ENCODE data around the gene EPN2. TPM values are rescaled to one million over a fixed set of nuclear protein-coding genes. Genes with fewer than 3 reads are reported as not detected.

Gene EPN2
- total RNA-seq, 1 experiment from 2014 or later, result 113 TPM

- BruUV-seq (replicated peaks), result no TSS peak
- no peak for TF ChIP-seq EZH2 (IDR thresholded peaks at IDR 0.05; ENCODE audit: low read depth)
- TF ChIP-seq, protein P1, sequence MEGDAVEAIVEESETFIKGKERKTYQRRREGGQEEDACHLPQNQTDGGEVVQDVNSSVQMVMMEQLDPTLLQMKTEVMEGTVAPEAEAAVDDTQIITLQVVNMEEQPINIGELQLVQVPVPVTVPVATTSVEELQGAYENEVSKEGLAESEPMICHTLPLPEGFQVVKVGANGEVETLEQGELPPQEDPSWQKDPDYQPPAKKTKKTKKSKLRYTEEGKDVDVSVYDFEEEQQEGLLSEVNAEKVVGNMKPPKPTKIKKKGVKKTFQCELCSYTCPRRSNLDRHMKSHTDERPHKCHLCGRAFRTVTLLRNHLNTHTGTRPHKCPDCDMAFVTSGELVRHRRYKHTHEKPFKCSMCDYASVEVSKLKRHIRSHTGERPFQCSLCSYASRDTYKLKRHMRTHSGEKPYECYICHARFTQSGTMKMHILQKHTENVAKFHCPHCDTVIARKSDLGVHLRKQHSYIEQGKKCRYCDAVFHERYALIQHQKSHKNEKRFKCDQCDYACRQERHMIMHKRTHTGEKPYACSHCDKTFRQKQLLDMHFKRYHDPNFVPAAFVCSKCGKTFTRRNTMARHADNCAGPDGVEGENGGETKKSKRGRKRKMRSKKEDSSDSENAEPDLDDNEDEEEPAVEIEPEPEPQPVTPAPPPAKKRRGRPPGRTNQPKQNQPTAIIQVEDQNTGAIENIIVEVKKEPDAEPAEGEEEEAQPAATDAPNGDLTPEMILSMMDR (conservative IDR thresholded peaks at IDR 0.05), result no peak
- Histone ChIP-seq H3K27ac (no peak overlapping the region), H3K9me2 (ENCODE audit: insufficient read depth) (no peaks in the 10 kb centered on the region), H3K27me3 (ENCODE audit: insufficient read depth, low read depth) (no peaks in the 10 kb centered on the region), H3K36me3 (ENCODE audit: low read depth) (no peaks in the 10 kb centered on the region), H3K4me3 (no peak overlapping the region), H4K20me1 (ENCODE audit: insufficient read depth) (peaks cover 38% of the 10 kb centered on the region), H3K4me1 (replicated peaks; ENCODE audit: insufficient read depth) (peaks cover 38% of the 10 kb centered on the region), H3K79me2 (ENCODE audit: low read depth) (peaks cover 90% of the 10 kb centered on the region), H2AFZ (no peak overlapping the region), H3F3A (ENCODE audit: insufficient read depth, low read depth) (peaks cover 33% of the 10 kb centered on the region), H3K4me2 (no peak overlapping the region), H3K9me3 (ENCODE audit: insufficient read depth, low read depth) (no peaks in the 10 kb centered on the region)
- ChIA-PET POLR2A (ENCODE audit: unreplicated experiment) (no interaction called here), CTCF (no interaction called here)
- intact Hi-C loops (cut with micrococcal nuclease; ENCODE audit: unreplicated experiment), result no loop called here
- no peak for DNase-seq
Measured at GRCh38 chr17:19250421-19251173, 13.4 kb downstream of the EPN2 start.

GRCh38 chr17:19253112-19253511 is 15.9 kb downstream of the EPN2 start:
- BruUV-seq (replicated peaks), result no TSS peak
- no peak for DNase-seq
- peaks cover 89% of the 10 kb centered on the region for H3K79me2 ChIP-seq (ENCODE audit: low read depth)
- H3K9me2 ChIP-seq (ENCODE audit: insufficient read depth), result no peaks in the 10 kb centered on the region
- no peaks in the 10 kb centered on the region for H3K36me3 ChIP-seq (ENCODE audit: low read depth)
- ChIA-PET CTCF (no interaction called here), POLR2A (ENCODE audit: unreplicated experiment) (no interaction called here)
- H2AFZ ChIP-seq, result no peak overlapping the region
- H3K27ac ChIP-seq, result no peak overlapping the region
- TF ChIP-seq, protein P1 (conservative IDR thresholded peaks at IDR 0.05), result no peak
- no peak for TF ChIP-seq EZH2 (IDR thresholded peaks at IDR 0.05; ENCODE audit: low read depth)
- peaks cover 31% of the 10 kb centered on the region for H4K20me1 ChIP-seq (ENCODE audit: insufficient read depth)
- intact Hi-C loops (cut with micrococcal nuclease; ENCODE audit: unreplicated experiment), result no loop called here
- peaks cover 15% of the 10 kb centered on the region for H3F3A ChIP-seq (ENCODE audit: insufficient read depth, low read depth)
- H3K9me3 ChIP-seq (ENCODE audit: insufficient read depth, low read depth), result no peaks in the 10 kb centered on the region
- no peaks in the 10 kb centered on the region for H3K27me3 ChIP-seq (ENCODE audit: insufficient read depth, low read depth)
- no peak overlapping the region for H3K4me3 ChIP-seq
- H3K4me1 ChIP-seq (replicated peaks; ENCODE audit: insufficient read depth), result peaks cover 18% of the 10 kb centered on the region
- no peak overlapping the region for H3K4me2 ChIP-seq

DNA sequence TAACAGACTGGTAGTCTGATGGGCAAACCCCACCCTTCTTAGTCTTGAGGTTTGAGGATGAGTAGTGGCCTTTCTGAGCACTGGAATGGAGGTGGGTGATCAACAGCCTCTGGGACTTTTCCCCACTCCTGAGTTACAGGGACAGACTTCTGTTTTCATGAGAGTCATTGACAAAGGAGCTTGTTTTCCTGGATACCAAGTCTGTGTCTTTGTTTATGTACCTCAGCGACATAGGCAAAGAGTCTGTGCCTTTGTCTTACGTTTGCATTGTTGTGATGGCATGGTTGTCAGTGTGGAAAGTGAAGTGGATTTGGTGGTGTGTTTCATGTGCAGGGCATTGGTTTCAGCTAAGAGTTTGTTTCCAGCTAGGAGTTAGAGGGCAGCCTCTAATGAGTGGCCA is 17.5 kb downstream of the EPN2 start:
- peaks cover 90% of the 10 kb centered on the region for H3K79me2 ChIP-seq (ENCODE audit: low read depth)
- no peak overlapping the region for H2AFZ ChIP-seq
- no peaks in the 10 kb centered on the region for H3K9me2 ChIP-seq (ENCODE audit: insufficient read depth)
- DNase-seq, result no peak
- no peaks in the 10 kb centered on the region for H3K36me3 ChIP-seq (ENCODE audit: low read depth)
- intact Hi-C loops (cut with micrococcal nuclease; ENCODE audit: unreplicated experiment), result no loop called here
- TF ChIP-seq EZH2 (IDR thresholded peaks at IDR 0.05; ENCODE audit: low read depth), result no peak
- TF ChIP-seq, protein P1 (conservative IDR thresholded peaks at IDR 0.05), result no peak
- peaks cover 28% of the 10 kb centered on the region for H4K20me1 ChIP-seq (ENCODE audit: insufficient read depth)
- H3F3A ChIP-seq (ENCODE audit: insufficient read depth, low read depth), result no peaks in the 10 kb centered on the region; the same call in 1 of the 2 replicates
- BruUV-seq (replicated peaks), result no TSS peak
- no peak overlapping the region for H3K4me2 ChIP-seq
- POLR2A ChIA-PET (ENCODE audit: unreplicated experiment), result no interaction called here
- CTCF ChIA-PET, result interaction anchor here (0.7 kb wide), 1 partner anchor 73 kb away, joined by 9 read pairs; no protein-coding TSS in a partner anchor
- H3K4me1 ChIP-seq (replicated peaks; ENCODE audit: insufficient read depth), result peaks cover 3% of the 10 kb centered on the region
- no peaks in the 10 kb centered on the region for H3K27me3 ChIP-seq (ENCODE audit: insufficient read depth, low read depth)
- no peak overlapping the region for H3K27ac ChIP-seq
- H3K4me3 ChIP-seq, result no peak overlapping the region
- no peaks in the 10 kb centered on the region for H3K9me3 ChIP-seq (ENCODE audit: insufficient read depth, low read depth)

All from PC-9 (cell line).